Testis (tissue), 3 donors: ENCODE data around the gene C2CD4D. TPM values are rescaled to one million over a fixed set of nuclear protein-coding genes. Genes with fewer than 3 reads are reported as not detected.

Experiments
- DNase-seq: peaks from one replicate; pipeline ENCODE4 v3.0.0-alpha.2; 2019
- H3K27ac ChIP-seq, 2 donors: fragments of 200-600 bp; sonication (generic); one replicate each; pipeline ENCODE4 v1.5.1; 2019
- H3K27me3 ChIP-seq: fragments of 200-600 bp; sonication (generic); one replicate; pipeline ENCODE4 v1.5.1; 2019
- H3K36me3 ChIP-seq: fragments of 200-600 bp; sonication (generic); one replicate; pipeline ENCODE4 v1.5.1; 2017; ENCODE audit warnings: low read depth; ENCODE audit errors: missing control alignments
- H3K4me1 ChIP-seq: fragments of 200-600 bp; sonication (generic); one replicate; pipeline ENCODE4 v1.5.1; 2019
- H3K4me3 ChIP-seq, 2 donors: fragments of 200-600 bp; sonication (generic); one replicate each; pipeline ENCODE4 v1.5.1; 2017 to 2019
- H3K9me3 ChIP-seq: fragments of 200-600 bp; sonication (generic); one replicate; pipeline ENCODE4 v1.5.1; 2017
- CTCF ChIP-seq, 3 experiments: fragments of 450-650 bp in 2 of 3; fragments of 200-600 bp in 1 of 3; sonication (generic) in 1 of 3; IDR thresholded peaks; one replicate each; pipeline ENCODE4 v1.5.1; 2016 to 2019; ENCODE audit warnings: antibody characterized with exemption in 3 of 3, mild to moderate bottlenecking in 2 of 3, moderate library complexity in 1 of 3
- POLR2A ChIP-seq: fragments of 450-650 bp; IDR thresholded peaks from one replicate; pipeline ENCODE4 v1.6.1; 2017; ENCODE audit warnings: antibody characterized with exemption, mild to moderate bottlenecking, moderate library complexity
- WGBS, 2 donors: methylation state at CpG; one replicate each; pipeline ENCODE4 v1.1.5; 2018; 5-methylcytosine and 5-hydroxymethylcytosine counted together
- intact Hi-C: fragments of 100-400 bp; cut with DNase I; formaldehyde crosslinking; loops from one replicate; pipeline ENCODE4 v1.15.1; 2023; ENCODE audit warnings: low total_unique reads
- polyA plus RNA-seq: library from polyadenylated mRNA; stranded (reverse); fragments of 350-450 nt; fragmentation: Illumina TruSeq; extraction: RNeasy Lipid Tissue Mini Kit (QIAGEN cat#74804); gene quantifications from one replicate; pipeline ENCODE4 v1.2.3, GENCODE V29; 2014; ENCODE audit warnings: low read depth, low replicate concordance; ENCODE audit not compliant: insufficient read depth
- total RNA-seq, 2 donors: library from RNA; depleted of rRNA; stranded (reverse); fragments of >200 nt; gene quantifications; one replicate each; pipeline ENCODE4 v1.2.3, GENCODE V29; 2016

The C2CD4D gene
- total and polyA plus RNA-seq, 3 donors from 2014 or later = 0.29 to 2.0 (median 1.4) TPM

DNA sequence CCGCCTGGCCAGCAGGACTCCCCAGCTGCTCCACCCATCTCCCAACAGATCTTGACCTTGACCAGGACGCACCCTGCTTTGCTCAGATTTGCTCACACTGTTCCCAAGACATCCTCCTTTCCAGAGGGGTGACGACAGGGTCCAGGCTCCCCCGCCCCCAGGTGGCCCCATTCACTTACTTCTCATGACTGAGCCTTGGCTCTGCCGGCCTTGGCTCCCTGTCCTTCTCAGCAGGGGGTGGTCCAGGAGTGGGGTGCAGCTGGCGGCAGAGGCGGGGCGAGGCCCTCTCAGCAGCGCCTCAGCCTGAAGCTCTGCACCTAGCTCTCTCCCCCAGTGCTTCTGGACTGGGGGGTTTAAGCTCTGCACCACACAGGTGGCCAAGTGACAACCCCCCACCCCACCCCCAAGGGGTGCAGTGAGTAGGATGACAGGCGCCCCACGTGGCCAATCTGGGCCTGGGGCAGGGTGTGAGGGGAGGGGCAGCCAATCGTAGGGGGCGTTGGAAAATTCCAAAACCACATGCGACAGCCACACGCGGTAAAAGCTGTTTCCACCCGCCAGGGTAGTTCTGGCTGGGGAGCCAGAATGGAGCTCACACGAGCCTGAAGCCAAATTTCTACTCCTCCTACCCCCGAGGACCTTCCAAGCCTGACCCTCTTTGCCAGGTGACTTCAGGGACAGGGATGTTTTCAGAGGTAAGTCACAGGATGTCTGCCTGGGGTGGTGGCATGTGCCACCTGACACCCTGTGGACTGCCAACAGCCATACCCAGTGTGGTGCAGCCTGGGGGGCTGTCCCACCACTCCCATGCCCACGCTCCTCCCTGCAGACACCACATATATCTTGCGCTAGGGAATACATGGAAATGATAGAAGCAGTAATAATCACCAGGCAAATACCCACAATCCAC lies 13.6 kb downstream of the C2CD4D start:
- intact Hi-C loops = no loop called here

DNA sequence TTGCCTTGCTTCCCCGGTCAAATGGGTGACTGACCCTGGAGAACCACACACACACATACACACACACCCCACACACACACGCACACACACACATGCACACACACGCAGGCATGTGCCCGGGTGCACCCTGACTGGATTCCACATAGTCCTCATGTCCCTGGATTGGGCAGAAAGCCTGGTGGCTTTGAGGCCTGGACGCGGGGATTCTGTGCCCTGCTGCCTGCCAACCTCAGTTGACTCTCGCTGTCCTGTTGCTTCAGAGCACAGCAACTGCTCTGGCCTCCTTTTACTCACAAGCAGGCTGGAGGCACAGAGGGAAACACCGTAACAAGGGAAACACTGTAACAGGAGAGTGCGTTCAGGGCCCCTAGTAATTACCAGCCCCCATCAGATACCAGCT lies 14.4 kb downstream of the C2CD4D start:
- H3K4me3 ChIP-seq = no peak overlapping the region
- DNase-seq = peak; percentile 87
- 6 to 11% methylated on average over 2 to 9 of the region's 9 CpGs for WGBS, 2 donors
- no peaks in the 10 kb centered on the region for H3K9me3 ChIP-seq
- TF ChIP-seq POLR2A = no peak
- TF ChIP-seq CTCF (IDR thresholded peaks at IDR 0.05) = no peak
- peaks cover 41% of the 10 kb centered on the region for H3K4me1 ChIP-seq
- H3K27ac ChIP-seq = peak overlapping the region in 1 of 2 donors; percentile 72
- intact Hi-C loops = no loop called here
- no peaks in the 10 kb centered on the region for H3K36me3 ChIP-seq
- H3K27me3 ChIP-seq = no peaks in the 10 kb centered on the region

More for the DNA sequence above, 13.6 kb downstream of the C2CD4D start:
- Histone ChIP-seq H3K9me3 (no peaks in the 10 kb centered on the region), H3K27ac (peak overlapping the region; percentile 69 to 72), H3K4me3 (no peak overlapping the region), H3K27me3 (no peaks in the 10 kb centered on the region), H3K36me3 (no peaks in the 10 kb centered on the region), H3K4me1 (peaks cover 41% of the 10 kb centered on the region)
- DNase-seq = peak; percentile 83
- no peak for TF ChIP-seq CTCF (IDR thresholded peaks at IDR 0.05)
- TF ChIP-seq POLR2A = no peak
- WGBS, 2 donors = 37 to 65% methylated on average over 8 to 21 of the region's 21 CpGs

DNA sequence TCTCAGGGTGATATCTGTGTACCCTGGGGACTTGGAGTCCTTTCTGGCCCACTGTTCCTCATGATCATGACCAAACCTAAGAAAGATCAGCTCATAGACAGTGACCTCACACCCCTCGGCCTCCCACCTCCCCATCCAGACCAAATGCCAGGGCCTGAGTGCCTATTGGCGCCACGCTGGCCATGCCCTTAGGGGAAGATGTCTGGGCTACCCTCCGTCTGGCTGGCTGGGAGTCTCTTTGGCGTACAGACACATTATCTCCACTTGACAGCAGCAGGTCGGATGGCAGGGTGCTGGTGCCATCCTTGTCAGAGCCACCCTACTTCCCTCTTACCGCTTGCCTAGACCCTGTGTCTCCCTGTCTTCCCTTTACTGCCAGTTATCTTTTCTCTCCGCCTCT lies 16.4 kb downstream of the C2CD4D start:
- no peak overlapping the region for H3K27ac ChIP-seq
- intact Hi-C loops = no loop called here
- peaks cover 27% of the 10 kb centered on the region for H3K4me1 ChIP-seq
- no peak for DNase-seq
- no peaks in the 10 kb centered on the region for H3K27me3 ChIP-seq
- H3K4me3 ChIP-seq = no peak overlapping the region
- WGBS, 2 donors = 78 to 92% methylated on average over 8 of the region's 8 CpGs
- no peaks in the 10 kb centered on the region for H3K9me3 ChIP-seq
- no peaks in the 10 kb centered on the region for H3K36me3 ChIP-seq
- no peak for TF ChIP-seq POLR2A
- TF ChIP-seq CTCF (IDR thresholded peaks at IDR 0.05) = no peak

GRCh38 chr1:151822404-151822803 lies 17.2 kb downstream of the C2CD4D start:
- H3K4me3 ChIP-seq = no peak overlapping the region
- no peaks in the 10 kb centered on the region for H3K9me3 ChIP-seq
- WGBS, 2 donors = 75 to 84% methylated on average over 5 to 7 of the region's 7 CpGs
- DNase-seq = no peak
- no peak for TF ChIP-seq CTCF (IDR thresholded peaks at IDR 0.05)
- no peak for TF ChIP-seq POLR2A
- H3K4me1 ChIP-seq = peaks cover 24% of the 10 kb centered on the region
- no peaks in the 10 kb centered on the region for H3K36me3 ChIP-seq
- H3K27me3 ChIP-seq = no peaks in the 10 kb centered on the region
- H3K27ac ChIP-seq = no peak overlapping the region
- intact Hi-C loops = no loop called here

DNA sequence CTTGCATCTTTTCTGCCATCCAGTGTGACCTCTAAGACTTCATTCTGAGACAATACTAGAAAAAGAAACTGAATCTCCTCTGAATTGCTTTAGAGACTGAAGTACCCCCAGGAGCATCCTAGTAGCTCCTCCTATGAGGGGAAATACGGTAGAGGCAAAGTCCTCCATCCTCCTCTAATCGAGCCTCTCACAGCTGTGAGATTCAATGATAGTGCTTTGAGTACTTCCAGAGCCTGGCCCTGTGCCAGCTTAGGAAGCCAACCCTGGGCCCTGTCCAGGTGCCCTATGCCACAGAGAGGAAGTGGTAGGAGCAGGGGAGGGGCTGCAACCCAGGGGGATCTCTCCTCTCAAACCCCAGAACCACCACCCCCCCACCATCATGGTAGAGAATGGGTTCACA lies 18.7 kb downstream of the C2CD4D start:
- TF ChIP-seq POLR2A (no peak), CTCF (IDR thresholded peaks at IDR 0.05) (no peak)
- DNase-seq = no peak
- intact Hi-C loops = no loop called here

More for the DNA sequence above, 18.7 kb downstream of the C2CD4D start:
- no peak overlapping the region for H3K27ac ChIP-seq
- H3K4me1 ChIP-seq = peaks cover 17% of the 10 kb centered on the region
- WGBS, 2 donors = 47 to 57% methylated on average over 2 of the region's 2 CpGs
- no peak overlapping the region for H3K4me3 ChIP-seq
- H3K36me3 ChIP-seq = no peaks in the 10 kb centered on the region
- H3K27me3 ChIP-seq = no peaks in the 10 kb centered on the region
- no peaks in the 10 kb centered on the region for H3K9me3 ChIP-seq
